DND-41 (cell line): ENCODE measurements around the gene NHERF2.

Experiments used
- EZH2 ChIP-seq: IDR thresholded peaks from 3 replicates; pipeline ENCODE4 v1.6.1; 2012; ENCODE audit warnings: borderline replicate concordance, low read depth, mild to moderate bottlenecking, moderate library complexity, low read length, inconsistent platforms; ENCODE audit not compliant: severe bottlenecking
- TF ChIP-seq, protein P1 (sequence below): IDR thresholded peaks from 2 replicates; pipeline ENCODE4 v1.5.1; 2012; ENCODE audit warnings: borderline replicate concordance, low read length, moderate library complexity, mild to moderate bottlenecking; ENCODE audit not compliant: poor library complexity, severe bottlenecking; ENCODE audit errors: extremely low read depth

DNA sequence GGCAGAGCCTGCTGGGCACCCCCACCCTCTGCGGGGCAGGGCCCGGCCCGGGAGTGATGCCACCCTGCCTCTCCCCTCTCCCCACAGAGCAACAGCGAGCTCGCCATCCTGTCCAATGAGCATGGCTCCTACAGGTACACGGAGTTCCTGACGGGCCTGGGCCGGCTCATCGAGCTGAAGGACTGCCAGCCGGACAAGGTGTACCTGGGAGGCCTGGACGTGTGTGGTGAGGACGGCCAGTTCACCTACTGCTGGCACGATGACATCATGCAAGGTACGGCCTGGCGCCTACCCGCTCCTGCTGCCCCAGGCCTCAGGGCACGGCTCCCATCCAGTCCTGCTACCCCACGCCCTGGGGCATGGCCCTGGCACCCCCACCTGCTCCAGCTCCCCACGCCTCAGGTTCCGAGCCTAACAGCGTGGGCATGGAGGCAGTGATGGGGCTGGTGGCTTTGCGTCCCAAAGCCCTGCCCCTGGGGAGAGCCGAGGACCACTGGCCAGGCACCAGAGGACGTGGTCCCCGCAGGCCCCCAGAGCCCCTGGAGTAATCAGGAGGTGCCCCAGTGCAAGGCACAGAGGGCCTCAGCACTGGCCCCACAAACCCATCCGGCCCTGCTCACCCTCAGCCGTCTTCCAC lies 59.5 kb downstream of the NHERF2 start:
- TF ChIP-seq, protein P1, sequence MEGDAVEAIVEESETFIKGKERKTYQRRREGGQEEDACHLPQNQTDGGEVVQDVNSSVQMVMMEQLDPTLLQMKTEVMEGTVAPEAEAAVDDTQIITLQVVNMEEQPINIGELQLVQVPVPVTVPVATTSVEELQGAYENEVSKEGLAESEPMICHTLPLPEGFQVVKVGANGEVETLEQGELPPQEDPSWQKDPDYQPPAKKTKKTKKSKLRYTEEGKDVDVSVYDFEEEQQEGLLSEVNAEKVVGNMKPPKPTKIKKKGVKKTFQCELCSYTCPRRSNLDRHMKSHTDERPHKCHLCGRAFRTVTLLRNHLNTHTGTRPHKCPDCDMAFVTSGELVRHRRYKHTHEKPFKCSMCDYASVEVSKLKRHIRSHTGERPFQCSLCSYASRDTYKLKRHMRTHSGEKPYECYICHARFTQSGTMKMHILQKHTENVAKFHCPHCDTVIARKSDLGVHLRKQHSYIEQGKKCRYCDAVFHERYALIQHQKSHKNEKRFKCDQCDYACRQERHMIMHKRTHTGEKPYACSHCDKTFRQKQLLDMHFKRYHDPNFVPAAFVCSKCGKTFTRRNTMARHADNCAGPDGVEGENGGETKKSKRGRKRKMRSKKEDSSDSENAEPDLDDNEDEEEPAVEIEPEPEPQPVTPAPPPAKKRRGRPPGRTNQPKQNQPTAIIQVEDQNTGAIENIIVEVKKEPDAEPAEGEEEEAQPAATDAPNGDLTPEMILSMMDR = no peak
- TF ChIP-seq EZH2 = no peak
